Measurements from ENCODE around the gene CD151. TPM values are rescaled to one million over a fixed set of nuclear protein-coding genes. Genes with fewer than 3 reads are reported as not detected.

CD151 gene
- total RNA-seq, 1 experiment from 2014 or later: 296 TPM

DNA sequence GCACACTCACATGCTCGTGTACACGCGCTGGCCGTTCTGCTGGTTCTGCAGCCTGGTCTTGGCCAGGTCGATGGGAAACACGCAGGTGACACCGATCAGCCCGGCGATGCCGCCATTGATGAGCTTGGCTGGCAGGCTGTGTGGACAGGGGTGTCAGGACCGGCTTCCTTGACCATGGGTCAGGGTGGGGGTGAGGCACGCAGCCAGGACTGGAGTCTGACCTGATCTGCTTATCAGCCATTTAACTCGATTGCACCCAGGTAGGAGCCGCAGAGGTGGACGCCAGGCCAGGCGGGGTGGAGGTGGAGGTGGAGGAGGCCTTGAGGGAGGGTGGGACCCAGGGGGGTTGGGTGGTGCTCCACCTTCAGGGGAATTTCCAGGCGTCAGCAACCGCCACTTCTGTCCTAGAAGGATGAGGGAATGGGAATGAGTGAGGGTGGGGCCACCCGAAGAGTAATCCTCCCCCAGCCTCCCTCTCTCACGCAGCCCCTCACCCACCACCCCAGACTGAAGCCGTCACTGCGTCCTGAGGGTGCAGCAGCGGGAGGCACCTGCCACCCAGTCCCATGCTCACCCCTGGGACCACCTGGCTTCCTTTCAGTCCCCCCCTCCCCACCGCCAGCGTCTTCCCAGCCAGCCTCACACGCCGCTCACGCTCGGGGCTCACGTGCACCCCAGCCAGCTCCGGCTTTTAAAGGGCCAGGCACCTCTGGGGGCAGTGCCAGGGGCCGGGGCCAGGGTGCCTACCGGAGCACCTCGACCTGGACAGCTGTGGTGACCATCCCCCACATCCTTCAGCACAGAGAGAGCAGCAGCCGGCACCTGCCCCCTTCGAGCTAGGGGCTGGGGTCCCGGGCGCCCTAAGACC lies 37.8 kb upstream of the CD151 start:
- Histone ChIP-seq H4K20me1 (ENCODE audit: insufficient read depth) (no peaks in the 10 kb centered on the region), H3K27ac (ENCODE audit: low read depth, low read length) (peak overlapping the region; percentile 91), H3K4me2 (ENCODE audit: low read length) (peak overlapping the region; percentile 97), H3K36me3 (ENCODE audit: control insufficient read depth in 1 of 2, insufficient read depth in 2 of 2, low read length in 2 of 2) (peaks cover 0 to 4% of the 10 kb centered on the region in 2 experiments; a peak in 1 of 4 replicates), H2AFZ (ENCODE audit: low read depth, low read length, poor library complexity, severe bottlenecking) (no peak overlapping the region), H3K4me3 (replicated peaks in 1 of 2; ENCODE audit: low read depth in 1 of 2, low read length in 2 of 2) (peak overlapping the region; percentile 86 to 92), H3K9me2 (ENCODE audit: insufficient read depth) (no peaks in the 10 kb centered on the region), H3K27me3 (ENCODE audit: insufficient read depth, low read length) (no peaks in the 10 kb centered on the region), H3K79me2 (ENCODE audit: insufficient read depth, low read length) (peaks cover 29% of the 10 kb centered on the region), H3K9ac (ENCODE audit: low read length) (peak overlapping the region; percentile 94), H3K4me1 (ENCODE audit: control insufficient read depth in 1 of 2, insufficient read depth in 2 of 2, low read length in 2 of 2) (peaks cover 23 to 52% of the 10 kb centered on the region in 2 experiments), H3K9me3 (ENCODE audit: control insufficient read depth in 1 of 2, insufficient read depth in 1 of 2, low read depth in 1 of 2, low read length in 2 of 2) (no peaks in the 10 kb centered on the region)
- ATAC-seq (peak; percentile 26), DNase-seq (ENCODE audit: low read depth, low spot score) (no peak)
- ChIA-PET CTCF (interaction anchor here (0.6 to 1.1 kb wide), 3 partner anchors 11 to 156 kb away, joined by 3 to 6 read pairs (median 3); no protein-coding TSS in a partner anchor), RAD21 (ENCODE audit: low non-redundant PET in 1 of 2, low total read pairs in 2 of 2, uncharacterized antibody in 2 of 2, unreplicated experiment in 2 of 2) (interaction anchor here in 1 of 2 experiments (0.6 kb wide), 1 partner anchor 40 kb away, joined by 3 read pairs; no protein-coding TSS in a partner anchor), POLR2A (interaction anchor here (0.9 to 2.9 kb wide), 6 partner anchors 9 to 40 kb away, joined by 3 to 25 read pairs (median 6); partner anchors contain the start of gene RPLP2)
- intact Hi-C loops (cut with micrococcal nuclease): no loop called here
- no TSS peak for BruUV-seq (replicated peaks)
- TF ChIP-seq SRF (IDR thresholded peaks at IDR 0.05; ENCODE audit: low read depth) (no peak), ZFX (IDR thresholded peaks at IDR 0.05) (no peak), POLR2AphosphoS5 (IDR thresholded peaks at IDR 0.05; ENCODE audit: low read depth, low read length) (0 out of 2 replicates have a peak, but pooled peaks have one; percentile 23)

DNA sequence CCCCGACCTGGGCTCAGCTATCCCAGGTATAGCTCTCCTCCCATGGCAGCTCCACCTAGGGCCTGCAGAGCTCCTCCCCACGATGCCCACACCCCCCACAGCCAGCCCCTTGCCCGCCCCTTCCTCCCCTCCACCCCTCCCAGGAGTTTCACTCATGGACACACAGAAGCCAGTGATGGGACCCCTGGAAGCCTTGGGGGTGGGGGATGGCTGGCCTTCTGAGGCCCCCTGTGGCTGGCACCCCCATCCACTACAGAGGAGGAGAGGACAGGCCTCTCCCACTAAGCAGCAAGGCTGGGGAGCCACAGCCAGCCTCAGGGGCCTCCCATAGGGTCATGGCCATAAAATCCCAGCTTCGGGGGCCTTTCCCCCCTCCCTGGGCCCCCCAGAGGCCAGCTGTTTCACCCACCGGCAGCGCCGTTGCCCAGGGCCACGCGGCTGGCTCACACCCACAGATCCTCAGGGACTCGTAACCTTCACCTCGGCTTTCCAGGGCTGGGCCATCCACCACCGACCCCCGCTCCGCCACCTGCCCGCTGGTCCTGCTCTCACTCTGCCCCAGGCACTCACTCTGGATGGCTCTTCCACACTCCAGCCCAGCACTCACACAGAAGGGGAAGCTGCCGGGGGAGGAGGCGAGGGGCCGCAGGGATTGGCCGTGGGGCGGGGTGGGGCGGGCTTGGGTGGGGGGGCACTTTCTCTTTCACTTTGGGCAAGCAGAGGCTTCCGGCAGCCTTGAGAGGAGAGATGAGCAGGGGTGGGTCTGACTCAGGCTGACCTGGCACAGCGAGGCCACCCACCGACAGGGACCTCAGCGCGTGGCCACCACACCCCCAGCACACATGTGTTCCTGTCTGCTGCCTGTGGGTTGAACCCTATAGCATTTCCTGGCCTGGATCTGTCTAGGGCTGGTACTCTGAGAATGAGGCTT lies 36.9 kb upstream of the CD151 start:
- BruUV-seq (replicated peaks): no TSS peak
- Histone ChIP-seq H3K4me3 (replicated peaks in 1 of 2; ENCODE audit: low read depth in 1 of 2, low read length in 2 of 2) (peak overlapping the region; percentile 86 to 92), H3K27ac (ENCODE audit: low read depth, low read length) (peak overlapping the region; percentile 91), H4K20me1 (ENCODE audit: insufficient read depth) (no peaks in the 10 kb centered on the region), H3K79me2 (ENCODE audit: insufficient read depth, low read length) (peaks cover 29% of the 10 kb centered on the region), H2AFZ (ENCODE audit: low read depth, low read length, poor library complexity, severe bottlenecking) (no peak overlapping the region), H3K27me3 (ENCODE audit: insufficient read depth, low read length) (no peaks in the 10 kb centered on the region), H3K36me3 (ENCODE audit: control insufficient read depth in 1 of 2, insufficient read depth in 2 of 2, low read length in 2 of 2) (peaks cover 0 to 4% of the 10 kb centered on the region in 2 experiments; a peak in 1 of 4 replicates), H3K9me3 (ENCODE audit: control insufficient read depth in 1 of 2, insufficient read depth in 1 of 2, low read depth in 1 of 2, low read length in 2 of 2) (no peaks in the 10 kb centered on the region), H3K9me2 (ENCODE audit: insufficient read depth) (no peaks in the 10 kb centered on the region), H3K4me1 (ENCODE audit: control insufficient read depth in 1 of 2, insufficient read depth in 2 of 2, low read length in 2 of 2) (peaks cover 17 to 46% of the 10 kb centered on the region in 2 experiments), H3K9ac (ENCODE audit: low read length) (peak overlapping the region; percentile 94), H3K4me2 (ENCODE audit: low read length) (peak overlapping the region; percentile 97)
- no peak for DNase-seq (ENCODE audit: low read depth, low spot score)
- ChIA-PET RAD21 (ENCODE audit: low non-redundant PET in 1 of 2, low total read pairs in 2 of 2, uncharacterized antibody in 2 of 2, unreplicated experiment in 2 of 2) (no interaction called here), POLR2A (interaction anchor here (0.5 to 2.9 kb wide), 8 partner anchors 10 to 183 kb away, joined by 3 to 25 read pairs (median 6); partner anchors contain the start of gene RPLP2), CTCF (interaction anchor here (0.6 to 1.7 kb wide), 4 partner anchors 12 to 156 kb away, joined by 3 to 6 read pairs (median 4); no protein-coding TSS in a partner anchor)
- intact Hi-C loops (cut with micrococcal nuclease): loop anchor here (1.0 kb wide), 1 partner anchor 13 kb away; the partner anchor contains the start of gene RPLP2
- peak; percentile 34 for ATAC-seq
- TF ChIP-seq POLR2A (IDR thresholded peaks at IDR 0.05; ENCODE audit: borderline replicate concordance, extremely low read depth, insufficient read depth, insufficient read length) (peak; percentile 23), POLR2AphosphoS5 (IDR thresholded peaks at IDR 0.05; ENCODE audit: low read depth, low read length) (no peak)
